ENCODE results near the gene EIF4G2.
"Not testable (repeated sequence)": the region's sequence is repeated elsewhere in the genome, so short reads cannot be mapped to it uniquely, and the experiment has no call there.

DNA sequence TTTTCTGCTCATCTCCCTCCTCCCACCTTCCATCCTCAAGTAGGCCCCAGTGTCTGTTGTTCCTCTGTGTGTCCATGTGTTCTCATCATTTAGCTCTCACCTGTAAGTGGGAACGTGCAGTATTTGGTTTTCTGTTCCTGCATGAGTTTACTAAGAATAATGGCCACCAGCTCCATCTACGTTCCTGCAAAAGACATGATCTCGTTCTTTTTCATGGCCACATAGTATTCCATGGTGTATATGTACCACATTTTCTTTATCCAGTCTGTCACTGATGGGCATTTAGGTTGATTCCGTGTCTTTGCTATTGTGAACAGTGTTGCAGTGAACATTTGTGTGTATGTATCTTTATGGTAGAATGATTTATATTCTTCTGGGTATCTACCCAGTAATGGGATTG is 28.2 kb upstream of the EIF4G2 start:
- TF ChIP-seq, protein P1, sequence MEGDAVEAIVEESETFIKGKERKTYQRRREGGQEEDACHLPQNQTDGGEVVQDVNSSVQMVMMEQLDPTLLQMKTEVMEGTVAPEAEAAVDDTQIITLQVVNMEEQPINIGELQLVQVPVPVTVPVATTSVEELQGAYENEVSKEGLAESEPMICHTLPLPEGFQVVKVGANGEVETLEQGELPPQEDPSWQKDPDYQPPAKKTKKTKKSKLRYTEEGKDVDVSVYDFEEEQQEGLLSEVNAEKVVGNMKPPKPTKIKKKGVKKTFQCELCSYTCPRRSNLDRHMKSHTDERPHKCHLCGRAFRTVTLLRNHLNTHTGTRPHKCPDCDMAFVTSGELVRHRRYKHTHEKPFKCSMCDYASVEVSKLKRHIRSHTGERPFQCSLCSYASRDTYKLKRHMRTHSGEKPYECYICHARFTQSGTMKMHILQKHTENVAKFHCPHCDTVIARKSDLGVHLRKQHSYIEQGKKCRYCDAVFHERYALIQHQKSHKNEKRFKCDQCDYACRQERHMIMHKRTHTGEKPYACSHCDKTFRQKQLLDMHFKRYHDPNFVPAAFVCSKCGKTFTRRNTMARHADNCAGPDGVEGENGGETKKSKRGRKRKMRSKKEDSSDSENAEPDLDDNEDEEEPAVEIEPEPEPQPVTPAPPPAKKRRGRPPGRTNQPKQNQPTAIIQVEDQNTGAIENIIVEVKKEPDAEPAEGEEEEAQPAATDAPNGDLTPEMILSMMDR (IDR thresholded peaks at IDR 0.05) = not testable (repeated sequence)
- TF ChIP-seq POLR2A (IDR thresholded peaks at IDR 0.05) = not testable (repeated sequence)

Data from heart left ventricle (tissue), 13 donors.